HepG2 (cell line): Measurements from ENCODE around the gene ELP2. TPM values are rescaled to one million over a fixed set of nuclear protein-coding genes. Genes with fewer than 3 reads are reported as not detected.

Experiments
- DPF2 ChIP-seq: sonication (generic); formaldehyde crosslinking; IDR thresholded peaks from 2 replicates; pipeline ENCODE4 v1.4.0; 2020; ENCODE audit warnings: mild to moderate bottlenecking, low read depth, missing genetic modification reagents, borderline replicate concordance
- FIP1L1 ChIP-seq: fragments of 200-400 bp; formaldehyde crosslinking; IDR thresholded peaks from 2 replicates; pipeline ENCODE4 v1.6.1; 2018; ENCODE audit warnings: low read depth, mild to moderate bottlenecking, low read length, moderate library complexity, borderline replicate concordance; ENCODE audit not compliant: insufficient read depth
- SMYD3 ChIP-seq: sonication (generic); formaldehyde crosslinking; IDR thresholded peaks from 2 replicates; pipeline ENCODE4 v1.8.1; 2023; ENCODE audit warnings: mild to moderate bottlenecking, missing genetic modification reagents
- SP1 ChIP-seq, 2 experiments: fragments of 450-650 bp in 1 of 2; sonication (generic) in 1 of 2; formaldehyde crosslinking in 1 of 2; IDR thresholded peaks; 2 replicates each; pipeline versions ENCODE4 v1.4.0 to v1.6.1; 2016 to 2020; ENCODE audit warnings: missing genetic modification reagents in 1 of 2
- ZMYM3 ChIP-seq: sonication (generic); formaldehyde crosslinking; IDR thresholded peaks from 2 replicates; pipeline ENCODE4 v1.5.1; 2020; ENCODE audit warnings: mild to moderate bottlenecking, missing genetic modification reagents
- ZNF136 ChIP-seq: sonication (generic); formaldehyde crosslinking; IDR thresholded peaks from 2 replicates; pipeline ENCODE4 v1.8.1; 2022; ENCODE audit warnings: low read depth, mild to moderate bottlenecking, moderate library complexity, missing genetic modification reagents
- ZNF230 ChIP-seq: sonication (generic); formaldehyde crosslinking; IDR thresholded peaks from 2 replicates; pipeline ENCODE4 v1.4.0; 2020; ENCODE audit warnings: mild to moderate bottlenecking, missing genetic modification reagents
- ZNF3 ChIP-seq: IDR thresholded peaks from 2 replicates; pipeline ENCODE4 v1.7.0; 2017; ENCODE audit warnings: inconsistent platforms
- ZNF335 ChIP-seq: sonication (generic); formaldehyde crosslinking; IDR thresholded peaks from 2 replicates; pipeline ENCODE4 v1.4.0; 2020; ENCODE audit warnings: missing genetic modification reagents
- ZNF446 ChIP-seq: sonication (generic); formaldehyde crosslinking; IDR thresholded peaks from 2 replicates; pipeline ENCODE4 v1.5.0; 2020; ENCODE audit warnings: mild to moderate bottlenecking, missing genetic modification reagents
- ZNF737 ChIP-seq: sonication (generic); formaldehyde crosslinking; IDR thresholded peaks from 2 replicates; pipeline ENCODE4 v1.5.0; 2020; ENCODE audit warnings: missing genetic modification reagents, mild to moderate bottlenecking, borderline replicate concordance
- ZNF773 ChIP-seq: sonication (generic); formaldehyde crosslinking; IDR thresholded peaks from 2 replicates; pipeline ENCODE4 v1.4.0; 2020; ENCODE audit warnings: missing genetic modification reagents, borderline replicate concordance
- ZSCAN5A ChIP-seq: sonication (generic); formaldehyde crosslinking; IDR thresholded peaks from 2 replicates; pipeline ENCODE4 v1.8.0; 2022; ENCODE audit warnings: mild to moderate bottlenecking, missing genetic modification reagents, borderline replicate concordance
- polyA plus RNA-seq, 8 experiments: library from polyadenylated mRNA; depleted of rRNA in 3 of 8; stranded (reverse) in 7 of 8; unstranded in 1 of 8; fragments of >200 nt; fragmentation: Illumina TruSeq in 4 of 8; extraction: Trizol in 4 of 8; gene quantifications; 2 replicates each; pipeline versions ENCODE4 v1.2.1 to v1.2.3, GENCODE V29; 2011 to 2016; ENCODE audit warnings: low read depth in 4 of 8, missing spikeins in 1 of 8, mixed read lengths in 1 of 8; ENCODE audit not compliant: insufficient read depth in 1 of 8
- total RNA-seq, 5 experiments: library from RNA; depleted of rRNA; stranded (reverse); fragments of >200 nt; fragmentation: Illumina TruSeq; extraction: Trizol; gene quantifications; 2 replicates each; pipeline ENCODE4 v1.2.3, GENCODE V29; 2016; ENCODE audit warnings: low read depth in 1 of 5
- TF ChIP-seq, protein P1 (sequence below): sonication (generic); formaldehyde crosslinking; IDR thresholded peaks from 2 replicates; pipeline ENCODE4 v1.4.0; 2020; ENCODE audit warnings: mild to moderate bottlenecking, missing genetic modification reagents
- TF ChIP-seq, protein P2 (sequence below): sonication (generic); formaldehyde crosslinking; IDR thresholded peaks from 2 replicates; pipeline ENCODE4 v1.4.0; 2020; ENCODE audit warnings: mild to moderate bottlenecking, missing genetic modification reagents
- TF ChIP-seq, protein P3 (sequence below): sonication (generic); formaldehyde crosslinking; IDR thresholded peaks from 2 replicates; pipeline ENCODE4 v1.8.0; 2023; ENCODE audit warnings: mild to moderate bottlenecking, missing genetic modification reagents

ELP2 gene
- total and polyA plus RNA-seq, 2 of the 13 experiments (the other 11 are each of a cell fraction or from before 2014, with no cell fraction given), result 98.7 to 100 TPM

DNA sequence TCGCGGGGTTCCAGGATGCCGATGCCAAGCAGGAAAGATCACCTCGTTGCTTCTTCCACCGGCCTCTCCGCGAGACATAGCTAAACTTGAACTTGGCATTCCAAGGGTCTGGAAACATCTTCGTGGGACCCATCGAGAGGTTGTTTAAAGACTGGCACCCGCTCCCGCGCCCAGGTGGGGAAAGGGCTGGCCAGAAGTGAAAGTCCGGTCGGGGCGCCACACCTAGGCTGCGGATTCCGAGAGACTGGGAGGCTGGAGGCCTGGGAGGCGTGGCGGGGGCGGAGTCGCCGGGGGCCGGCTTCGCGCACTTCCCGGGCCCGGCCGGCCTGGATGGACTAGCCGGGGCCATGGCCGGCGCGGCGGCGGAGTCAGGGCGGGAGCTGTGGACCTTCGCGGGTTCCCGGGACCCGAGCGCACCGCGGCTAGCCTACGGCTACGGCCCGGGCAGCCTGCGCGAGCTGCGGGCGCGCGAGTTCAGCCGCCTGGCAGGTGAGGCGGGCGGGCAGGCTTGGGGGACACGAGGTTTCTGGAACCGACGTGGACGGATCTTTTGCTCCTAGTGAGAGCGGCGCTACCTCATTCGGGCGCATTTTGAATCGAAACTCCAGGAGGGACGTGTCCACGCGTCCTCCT is 57.6 kb downstream of the ELP2 start, which contains the start of gene MOCOS (continued):
- TF ChIP-seq, protein P1, sequence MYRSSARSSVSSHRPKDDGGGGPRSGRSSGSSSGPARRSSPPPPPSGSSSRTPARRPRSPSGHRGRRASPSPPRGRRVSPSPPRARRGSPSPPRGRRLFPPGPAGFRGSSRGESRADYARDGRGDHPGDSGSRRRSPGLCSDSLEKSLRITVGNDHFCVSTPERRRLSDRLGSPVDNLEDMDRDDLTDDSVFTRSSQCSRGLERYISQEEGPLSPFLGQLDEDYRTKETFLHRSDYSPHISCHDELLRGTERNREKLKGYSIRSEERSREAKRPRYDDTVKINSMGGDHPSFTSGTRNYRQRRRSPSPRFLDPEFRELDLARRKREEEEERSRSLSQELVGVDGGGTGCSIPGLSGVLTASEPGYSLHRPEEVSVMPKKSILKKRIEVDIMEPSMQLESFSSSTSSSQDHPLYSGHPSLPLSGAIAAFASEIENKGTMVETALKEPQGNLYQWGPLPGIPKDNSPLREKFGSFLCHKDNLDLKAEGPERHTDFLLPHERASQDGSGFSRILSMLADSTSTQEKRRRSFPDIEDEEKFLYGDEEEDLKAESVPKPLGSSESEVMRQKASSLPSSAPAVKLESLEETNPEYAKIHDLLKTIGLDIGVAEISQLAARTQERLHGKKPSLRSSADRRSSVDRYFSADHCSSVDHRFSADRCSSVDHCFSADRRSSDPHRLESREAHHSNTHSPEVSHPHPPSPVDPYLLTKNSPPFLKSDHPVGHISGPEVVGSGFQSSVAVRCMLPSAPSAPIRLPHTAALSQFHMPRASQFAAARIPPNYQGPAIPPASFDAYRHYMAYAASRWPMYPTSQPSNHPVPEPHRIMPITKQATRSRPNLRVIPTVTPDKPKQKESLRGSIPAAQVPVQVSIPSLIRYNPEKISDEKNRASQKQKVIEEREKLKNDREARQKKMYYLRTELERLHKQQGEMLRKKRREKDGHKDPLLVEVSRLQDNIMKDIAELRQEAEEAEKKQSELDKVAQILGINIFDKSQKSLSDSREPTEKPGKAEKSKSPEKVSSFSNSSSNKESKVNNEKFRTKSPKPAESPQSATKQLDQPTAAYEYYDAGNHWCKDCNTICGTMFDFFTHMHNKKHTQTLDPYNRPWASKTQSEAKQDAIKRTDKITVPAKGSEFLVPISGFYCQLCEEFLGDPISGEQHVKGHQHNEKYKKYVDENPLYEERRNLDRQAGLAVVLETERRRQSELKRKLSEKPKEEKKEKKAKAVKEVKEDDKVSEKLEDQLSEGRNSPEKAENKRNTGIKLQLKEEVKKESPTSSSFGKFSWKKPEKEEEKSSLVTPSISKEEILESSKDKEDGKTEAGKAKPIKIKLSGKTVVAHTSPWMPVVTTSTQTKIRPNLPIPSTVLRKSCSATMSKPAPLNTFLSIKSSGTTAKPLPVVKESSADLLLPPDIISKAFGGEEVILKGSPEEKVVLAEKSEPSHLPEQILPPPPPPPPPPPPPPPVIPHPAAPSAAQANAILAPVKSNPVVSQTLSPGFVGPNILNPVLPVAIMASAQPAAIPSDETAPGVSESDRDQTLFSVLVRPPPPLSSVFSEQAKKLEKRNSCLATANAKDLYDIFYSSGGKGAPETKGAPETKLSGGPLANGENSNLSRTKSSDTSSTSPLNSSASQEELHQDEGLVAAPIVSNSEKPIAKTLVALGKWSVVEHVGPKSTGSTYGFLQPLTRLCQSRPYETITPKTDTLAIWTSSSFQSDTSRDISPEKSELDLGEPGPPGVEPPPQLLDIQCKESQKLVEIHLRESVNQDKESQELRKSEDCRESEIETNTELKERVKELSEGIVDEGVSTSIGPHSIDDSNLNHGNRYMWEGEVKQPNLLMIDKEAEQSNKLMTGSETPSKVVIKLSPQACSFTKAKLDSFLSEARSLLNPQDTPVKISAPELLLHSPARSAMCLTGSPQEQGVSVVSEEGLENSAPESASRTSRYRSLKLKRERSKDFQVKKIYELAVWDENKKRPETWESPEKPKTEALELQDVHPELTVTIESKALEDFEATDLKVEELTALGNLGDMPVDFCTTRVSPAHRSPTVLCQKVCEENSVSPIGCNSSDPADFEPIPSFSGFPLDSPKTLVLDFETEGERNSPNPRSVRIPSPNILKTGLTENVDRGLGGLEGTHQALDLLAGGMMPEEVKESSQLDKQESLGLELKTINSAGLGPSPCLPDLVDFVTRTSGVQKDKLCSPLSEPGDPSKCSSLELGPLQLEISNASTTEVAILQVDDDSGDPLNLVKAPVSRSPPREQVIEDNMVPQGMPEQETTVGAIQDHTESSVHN (CRISPR knock-in tag), result no peak
- no peak for TF ChIP-seq FIP1L1
- TF ChIP-seq, protein P2, sequence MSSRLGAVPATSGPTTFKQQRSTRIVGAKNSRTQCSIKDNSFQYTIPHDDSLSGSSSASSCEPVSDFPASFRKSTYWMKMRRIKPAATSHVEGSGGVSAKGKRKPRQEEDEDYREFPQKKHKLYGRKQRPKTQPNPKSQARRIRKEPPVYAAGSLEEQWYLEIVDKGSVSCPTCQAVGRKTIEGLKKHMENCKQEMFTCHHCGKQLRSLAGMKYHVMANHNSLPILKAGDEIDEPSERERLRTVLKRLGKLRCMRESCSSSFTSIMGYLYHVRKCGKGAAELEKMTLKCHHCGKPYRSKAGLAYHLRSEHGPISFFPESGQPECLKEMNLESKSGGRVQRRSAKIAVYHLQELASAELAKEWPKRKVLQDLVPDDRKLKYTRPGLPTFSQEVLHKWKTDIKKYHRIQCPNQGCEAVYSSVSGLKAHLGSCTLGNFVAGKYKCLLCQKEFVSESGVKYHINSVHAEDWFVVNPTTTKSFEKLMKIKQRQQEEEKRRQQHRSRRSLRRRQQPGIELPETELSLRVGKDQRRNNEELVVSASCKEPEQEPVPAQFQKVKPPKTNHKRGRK (CRISPR knock-in tag), result no peak
- TF ChIP-seq ZNF3 (CRISPR knock-in tag), result no peak
- no peak for TF ChIP-seq SP1 (IDR thresholded peaks at IDR 0.05)
- TF ChIP-seq SP1 (CRISPR knock-in tag; IDR thresholded peaks at IDR 0.05), result peak; percentile 56; the same call in 1 of the 2 replicates
- no peak for TF ChIP-seq ZSCAN5A (CRISPR knock-in tag)
- TF ChIP-seq, protein P3, sequence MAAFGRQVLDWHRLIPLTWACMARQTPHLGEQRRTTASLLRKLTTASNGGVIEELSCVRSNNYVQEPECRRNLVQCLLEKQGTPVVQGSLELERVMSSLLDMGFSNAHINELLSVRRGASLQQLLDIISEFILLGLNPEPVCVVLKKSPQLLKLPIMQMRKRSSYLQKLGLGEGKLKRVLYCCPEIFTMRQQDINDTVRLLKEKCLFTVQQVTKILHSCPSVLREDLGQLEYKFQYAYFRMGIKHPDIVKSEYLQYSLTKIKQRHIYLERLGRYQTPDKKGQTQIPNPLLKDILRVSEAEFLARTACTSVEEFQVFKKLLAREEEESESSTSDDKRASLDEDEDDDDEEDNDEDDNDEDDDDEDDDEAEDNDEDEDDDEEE (CRISPR knock-in tag), result no peak
- peak; percentile 34; the same call in 1 of the 2 replicates for TF ChIP-seq ZNF230 (CRISPR knock-in tag)
- TF ChIP-seq ZNF737, result no peak
- no peak for TF ChIP-seq ZNF773 (CRISPR knock-in tag)
- 0 out of 2 replicates have a peak, but pooled peaks have one; percentile 35 for TF ChIP-seq ZNF335 (CRISPR knock-in tag)
- TF ChIP-seq SMYD3 (CRISPR knock-in tag), result no peak
- TF ChIP-seq ZNF136 (CRISPR knock-in tag), result no peak
- TF ChIP-seq ZNF446, result no peak
- no peak for TF ChIP-seq DPF2 (CRISPR knock-in tag)
- no peak for TF ChIP-seq ZMYM3 (CRISPR knock-in tag)
